Testis (tissue), 3 donors: ENCODE data around the gene BTNL8. TPM values are rescaled to one million over a fixed set of nuclear protein-coding genes. Genes with fewer than 3 reads are reported as not detected.

Experiments used
- DNase-seq: peaks from one replicate; pipeline ENCODE4 v3.0.0-alpha.2; 2019
- H3K27ac ChIP-seq, 2 donors: fragments of 200-600 bp; sonication (generic); one replicate each; pipeline ENCODE4 v1.5.1; 2019
- H3K27me3 ChIP-seq: fragments of 200-600 bp; sonication (generic); one replicate; pipeline ENCODE4 v1.5.1; 2019
- H3K36me3 ChIP-seq: fragments of 200-600 bp; sonication (generic); one replicate; pipeline ENCODE4 v1.5.1; 2017; ENCODE audit warnings: low read depth; ENCODE audit errors: missing control alignments
- H3K4me1 ChIP-seq: fragments of 200-600 bp; sonication (generic); one replicate; pipeline ENCODE4 v1.5.1; 2019
- H3K4me3 ChIP-seq, 2 donors: fragments of 200-600 bp; sonication (generic); one replicate each; pipeline ENCODE4 v1.5.1; 2017 to 2019
- H3K9me3 ChIP-seq: fragments of 200-600 bp; sonication (generic); one replicate; pipeline ENCODE4 v1.5.1; 2017
- CTCF ChIP-seq, 3 experiments: fragments of 450-650 bp in 2 of 3; fragments of 200-600 bp in 1 of 3; sonication (generic) in 1 of 3; IDR thresholded peaks; one replicate each; pipeline ENCODE4 v1.5.1; 2016 to 2019; ENCODE audit warnings: antibody characterized with exemption in 3 of 3, mild to moderate bottlenecking in 2 of 3, moderate library complexity in 1 of 3
- POLR2A ChIP-seq: fragments of 450-650 bp; IDR thresholded peaks from one replicate; pipeline ENCODE4 v1.6.1; 2017; ENCODE audit warnings: antibody characterized with exemption, mild to moderate bottlenecking, moderate library complexity
- WGBS, 2 donors: methylation state at CpG; one replicate each; pipeline ENCODE4 v1.1.5; 2018; 5-methylcytosine and 5-hydroxymethylcytosine counted together
- intact Hi-C: fragments of 100-400 bp; cut with DNase I; formaldehyde crosslinking; loops from one replicate; pipeline ENCODE4 v1.15.1; 2023; ENCODE audit warnings: low total_unique reads
- polyA plus RNA-seq: library from polyadenylated mRNA; stranded (reverse); fragments of 350-450 nt; fragmentation: Illumina TruSeq; extraction: RNeasy Lipid Tissue Mini Kit (QIAGEN cat#74804); gene quantifications from one replicate; pipeline ENCODE4 v1.2.3, GENCODE V29; 2014; ENCODE audit warnings: low read depth, low replicate concordance; ENCODE audit not compliant: insufficient read depth
- total RNA-seq, 2 donors: library from RNA; depleted of rRNA; stranded (reverse); fragments of >200 nt; gene quantifications; one replicate each; pipeline ENCODE4 v1.2.3, GENCODE V29; 2016

BTNL8 gene
- total and polyA plus RNA-seq, 3 donors from 2014 or later, result 10.3 to 14.7 (median 13.1) TPM

GRCh38 chr5:180935203-180935602, 36.2 kb downstream of the BTNL8 start:
- no peak overlapping the region for H3K27ac ChIP-seq
- WGBS, 2 donors, result 86% methylated on average over 4 of the region's 4 CpGs; no CpG with 5 or more reads in 1 of the 2 donors
- TF ChIP-seq POLR2A (no peak), CTCF (IDR thresholded peaks at IDR 0.05) (no peak)
- H3K27me3 ChIP-seq, result no peaks in the 10 kb centered on the region
- H3K4me1 ChIP-seq, result no peaks in the 10 kb centered on the region
- H3K36me3 ChIP-seq, result no peaks in the 10 kb centered on the region
- intact Hi-C loops, result no loop called here
- no peak overlapping the region for H3K4me3 ChIP-seq
- DNase-seq, result no peak
- no peaks in the 10 kb centered on the region for H3K9me3 ChIP-seq

GRCh38 chr5:180938294-180938693, 39.3 kb downstream of the BTNL8 start:
- no peaks in the 10 kb centered on the region for H3K4me1 ChIP-seq
- no peak overlapping the region for H3K4me3 ChIP-seq
- WGBS, 2 donors, result 88 to 92% methylated on average over 6 of the region's 6 CpGs
- DNase-seq, result no peak
- TF ChIP-seq POLR2A, result no peak
- intact Hi-C loops, result no loop called here
- H3K27me3 ChIP-seq, result no peaks in the 10 kb centered on the region
- H3K9me3 ChIP-seq, result no peaks in the 10 kb centered on the region
- no peak overlapping the region for H3K27ac ChIP-seq
- no peaks in the 10 kb centered on the region for H3K36me3 ChIP-seq

- Histone ChIP-seq H3K9me3 (no peaks in the 10 kb centered on the region), H3K36me3 (no peaks in the 10 kb centered on the region), H3K27ac (no peak overlapping the region), H3K4me3 (no peak overlapping the region), H3K4me1 (no peaks in the 10 kb centered on the region), H3K27me3 (no peaks in the 10 kb centered on the region)
- no peak for TF ChIP-seq CTCF (IDR thresholded peaks at IDR 0.05)
- no peak for TF ChIP-seq POLR2A
- 92 to 94% methylated on average over 6 of the region's 6 CpGs for WGBS, 2 donors
- DNase-seq, result no peak
- intact Hi-C loops, result no loop called here
Observed at GRCh38 chr5:180950291-180950949, 51.5 kb downstream of the BTNL8 start.

GRCh38 chr5:180959661-180960060, 60.7 kb downstream of the BTNL8 start:
- H3K27me3 ChIP-seq, result no peaks in the 10 kb centered on the region
- H3K9me3 ChIP-seq, result no peaks in the 10 kb centered on the region
- DNase-seq, result no peak
- H3K36me3 ChIP-seq, result no peaks in the 10 kb centered on the region
- no peak for TF ChIP-seq CTCF (IDR thresholded peaks at IDR 0.05)
- no peak for TF ChIP-seq POLR2A
- no peak overlapping the region for H3K4me3 ChIP-seq
- 74 to 91% methylated on average over 3 to 5 of the region's 5 CpGs for WGBS, 2 donors
- H3K4me1 ChIP-seq, result no peaks in the 10 kb centered on the region
- H3K27ac ChIP-seq, result no peak overlapping the region
- intact Hi-C loops, result no loop called here

GRCh38 chr5:180960209-180960608, 61.2 kb downstream of the BTNL8 start:
- Histone ChIP-seq H3K27ac (no peak overlapping the region), H3K4me1 (no peaks in the 10 kb centered on the region), H3K9me3 (no peaks in the 10 kb centered on the region), H3K27me3 (no peaks in the 10 kb centered on the region), H3K36me3 (no peaks in the 10 kb centered on the region), H3K4me3 (no peak overlapping the region)
- WGBS, 2 donors, result 79 to 83% methylated on average over 3 of the region's 3 CpGs
- DNase-seq, result no peak
- intact Hi-C loops, result no loop called here
- TF ChIP-seq POLR2A (no peak), CTCF (IDR thresholded peaks at IDR 0.05) (no peak)
